NCI-H82 treated with DMSO at 0.1 percent for 48 hours (cell line): ENCODE results near the gene CYTH4.

Source experiments
- DNase-seq: peaks from one replicate; lab custom pipeline; 2025; ENCODE audit not compliant: unreplicated experiment; lab: John Stamatoyannopoulos, UW

Gene CYTH4

GRCh38 chr22:37269936-37270678 lies 12.2 kb upstream of the CYTH4 start:
- DNase-seq, result no peak

GRCh38 chr22:37270928-37271650 lies 11.2 kb upstream of the CYTH4 start:
- DNase-seq, result no peak

- no peak for DNase-seq
Measured at GRCh38 chr22:37273126-37273845, 9.0 kb upstream of the CYTH4 start.

- DNase-seq, result no peak
Measured at GRCh38 chr22:37273846-37274225, 8.5 kb upstream of the CYTH4 start.

GRCh38 chr22:37274380-37274862 lies 7.9 kb upstream of the CYTH4 start:
- no peak for DNase-seq

- no peak for DNase-seq
Measured at GRCh38 chr22:37275134-37275533, 7.2 kb upstream of the CYTH4 start.

GRCh38 chr22:37275622-37276021 lies 6.7 kb upstream of the CYTH4 start:
- no peak for DNase-seq

- no peak for DNase-seq
Measured at GRCh38 chr22:37276776-37277175, 5.5 kb upstream of the CYTH4 start.

- no peak for DNase-seq
Measured at GRCh38 chr22:37277384-37277783, 4.9 kb upstream of the CYTH4 start.

GRCh38 chr22:37278261-37278660 lies 4.0 kb upstream of the CYTH4 start:
- no peak for DNase-seq

GRCh38 chr22:37279331-37280181 lies 2.8 kb upstream of the CYTH4 start:
- no peak for DNase-seq

- no peak for DNase-seq
Measured at GRCh38 chr22:37280718-37281117, 1.6 kb upstream of the CYTH4 start.

GRCh38 chr22:37281195-37281594 lies 1.1 kb upstream of the CYTH4 start:
- no peak for DNase-seq

- no peak for DNase-seq
Measured at GRCh38 chr22:37281646-37282384, 493 bp upstream of the CYTH4 start.

- no peak for DNase-seq
Measured at GRCh38 chr22:37283393-37283937, 1.2 kb downstream of the CYTH4 start.

- no peak for DNase-seq
Measured at GRCh38 chr22:37284126-37284804, 2.0 kb downstream of the CYTH4 start.

GRCh38 chr22:37284805-37285355 lies 2.6 kb downstream of the CYTH4 start:
- no peak for DNase-seq

GRCh38 chr22:37285937-37286336 lies 3.6 kb downstream of the CYTH4 start:
- no peak for DNase-seq

- DNase-seq, result no peak
Measured at GRCh38 chr22:37287550-37287951, 5.2 kb downstream of the CYTH4 start.
